ENCODE results near the gene NQO1.
"Not testable (repeated sequence)": the region's sequence is repeated elsewhere in the genome, so short reads cannot be mapped to it uniquely, and the experiment has no call there.

NQO1 gene

DNA sequence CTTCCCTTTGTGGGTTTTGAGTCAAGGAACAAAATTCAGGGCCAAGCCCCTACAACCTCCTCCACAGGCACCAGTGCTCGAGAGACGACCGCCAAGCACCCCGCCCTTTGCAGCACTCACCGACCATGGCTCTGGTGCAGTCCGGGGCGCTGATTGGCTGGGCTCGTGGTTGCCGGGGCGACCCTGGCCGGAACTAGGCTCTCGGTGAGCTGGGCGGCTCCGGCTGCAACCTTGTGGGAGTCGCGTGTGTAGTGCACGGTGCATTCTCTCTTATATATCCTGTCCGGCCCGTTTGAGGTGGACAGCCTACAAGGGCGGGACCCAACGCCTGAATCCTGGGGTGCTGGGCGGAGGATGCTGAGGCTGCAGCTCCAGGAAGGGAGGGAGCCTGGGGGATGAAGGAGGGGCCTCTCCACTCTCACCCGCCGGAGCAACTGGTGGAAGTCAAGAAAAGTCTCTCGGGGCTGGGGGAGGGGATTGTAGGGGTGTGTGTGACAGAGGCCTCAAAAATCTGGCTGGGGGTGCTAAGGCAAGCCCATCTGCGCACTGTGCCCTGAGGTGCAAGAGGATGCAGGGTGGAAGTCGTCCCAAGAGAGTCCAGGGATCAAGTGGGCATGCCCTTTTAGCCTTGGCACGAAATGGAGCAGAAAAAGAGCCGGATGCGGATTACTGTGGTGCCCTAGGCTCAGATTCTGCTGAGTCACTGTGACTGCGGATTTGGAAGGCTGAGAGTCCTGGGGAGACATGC lies at the start of gene NQO1:
TSS of gene NQO1 (minus strand) at position 248 of the 748 bp plus-strand sequence. CDS start at position 127, 121 bp downstream.
- peak; percentile 82 to 85 (median 82) for DNase-seq (ENCODE audit: low read depth in 2 of 3, low spot score in 2 of 3)

DNA sequence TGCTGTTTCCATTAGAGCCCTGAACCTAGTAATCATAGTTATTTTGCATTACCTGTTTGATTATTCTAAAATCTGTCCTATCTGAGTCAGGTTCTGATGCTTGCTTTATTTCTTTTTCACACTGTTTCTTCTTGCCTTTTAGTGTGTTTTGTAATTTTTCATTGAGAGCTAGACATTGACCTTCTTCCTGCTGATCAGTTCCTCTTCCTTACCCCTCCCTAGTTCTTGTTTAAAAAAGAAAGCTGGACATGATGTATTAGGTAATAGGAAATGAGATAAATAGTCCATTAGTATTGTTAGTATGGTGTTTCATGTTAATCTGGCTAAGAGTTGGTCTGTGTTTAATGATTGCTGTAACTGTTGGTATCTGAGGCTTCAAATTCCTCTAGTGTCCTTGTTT lies 49.2 kb upstream of the NQO1 start:
- DNase-seq (ENCODE audit: low read depth in 2 of 3, low spot score in 2 of 3): no peak

DNA sequence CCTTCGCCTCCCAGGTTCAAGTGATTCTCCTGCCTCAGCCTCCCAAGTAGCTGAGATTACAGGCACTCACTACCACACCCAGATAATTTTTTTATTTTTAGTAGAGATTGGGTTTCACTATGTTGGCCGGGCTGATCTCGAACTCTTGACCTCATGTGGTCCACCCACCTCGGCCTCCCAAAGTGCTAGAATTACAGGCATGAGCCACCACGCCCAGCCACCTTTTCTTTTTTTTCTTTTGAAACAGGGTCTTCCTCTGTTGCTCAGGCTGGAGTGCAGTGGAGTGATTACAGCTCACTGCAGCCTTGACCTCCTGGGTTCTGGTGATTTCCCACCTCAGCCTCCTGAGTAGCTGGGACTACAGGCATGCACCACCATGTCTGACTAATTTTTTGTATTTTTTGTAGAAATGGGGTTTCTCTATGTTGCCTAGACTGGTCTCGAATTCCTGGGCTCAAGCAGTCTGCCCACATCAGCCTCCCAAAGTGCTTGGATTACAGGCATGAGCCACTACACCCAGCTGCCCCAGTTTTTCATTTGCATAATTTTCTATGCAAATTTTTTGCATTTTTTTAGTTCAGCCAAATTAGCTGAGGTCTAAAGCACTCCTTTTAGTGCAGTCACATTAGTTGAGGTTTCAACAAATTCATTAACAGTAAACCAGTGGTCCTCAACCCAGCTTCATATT lies 47.0 kb upstream of the NQO1 start:
- DNase-seq (ENCODE audit: low read depth in 2 of 3, low spot score in 2 of 3): no peak

DNA sequence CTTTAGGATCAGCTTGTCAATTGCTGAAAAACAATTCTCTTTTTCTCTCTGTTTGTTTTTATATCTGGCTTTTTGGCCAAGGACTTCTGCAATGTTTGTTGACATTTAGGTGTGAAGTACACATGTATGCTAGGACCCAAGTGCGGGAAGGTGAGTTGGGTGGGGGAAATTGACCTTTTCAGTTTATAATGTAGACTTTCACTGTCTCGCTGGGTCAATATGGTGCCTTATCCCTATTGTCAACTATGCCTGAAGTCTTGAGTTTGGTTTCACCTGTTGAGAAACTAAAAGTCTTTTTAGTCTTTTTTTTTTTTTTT lies 45.2 kb upstream of the NQO1 start:
- no peak for DNase-seq (ENCODE audit: low read depth in 2 of 3, low spot score in 2 of 3)

DNA sequence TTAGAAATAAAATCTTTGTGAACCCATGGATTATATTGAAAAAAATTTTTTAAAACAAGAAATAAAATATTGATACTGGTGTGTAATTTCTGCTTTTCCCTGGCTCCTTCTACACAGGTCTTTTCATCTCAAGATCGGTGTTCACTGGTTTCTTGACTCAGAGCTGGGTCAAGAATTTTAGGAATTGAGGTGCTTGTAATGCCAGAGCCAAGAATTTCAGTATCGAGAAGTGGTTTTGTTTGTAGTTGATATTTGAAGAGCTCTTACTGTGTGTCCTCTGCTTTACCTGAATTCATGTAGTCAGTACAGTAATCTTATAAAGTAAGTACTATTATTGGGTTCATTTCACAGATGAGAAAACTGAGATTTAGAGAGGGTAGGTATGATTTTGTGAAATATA lies 43.0 kb upstream of the NQO1 start:
- no peak for DNase-seq (ENCODE audit: low read depth in 2 of 3, low spot score in 2 of 3)

DNA sequence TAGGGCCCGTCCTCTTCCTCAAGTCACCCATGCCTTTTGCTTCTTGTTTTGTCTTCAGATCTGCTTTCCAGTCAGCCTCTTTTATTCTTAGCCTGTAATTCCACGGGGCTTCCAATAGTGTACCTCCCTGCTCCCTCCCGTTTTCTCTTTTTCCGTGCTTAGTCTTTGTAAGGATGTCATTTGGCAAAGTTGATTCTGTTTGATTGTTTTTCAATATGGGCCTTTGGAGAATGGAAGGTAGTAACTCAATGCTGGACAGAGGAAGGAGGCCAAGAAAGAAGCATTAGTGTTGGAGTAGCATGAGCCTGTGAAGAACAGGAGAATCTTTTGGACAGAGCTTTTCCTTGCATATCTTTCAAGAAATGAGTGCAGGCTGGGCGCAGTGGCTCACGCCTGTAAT lies 42.3 kb upstream of the NQO1 start:
- no peak for DNase-seq (ENCODE audit: low read depth in 2 of 3, low spot score in 2 of 3)

- no peak for DNase-seq (ENCODE audit: low read depth in 2 of 3, low spot score in 2 of 3)
Observed at GRCh38 chr16:69767459-69768229, 41.3 kb upstream of the NQO1 start.

- no peak for DNase-seq (ENCODE audit: low read depth in 2 of 3, low spot score in 2 of 3)
Observed at GRCh38 chr16:69763599-69763942, 37.2 kb upstream of the NQO1 start.

- DNase-seq (ENCODE audit: low read depth in 2 of 3, low spot score in 2 of 3): no peak
Observed at GRCh38 chr16:69762814-69763598, 36.6 kb upstream of the NQO1 start.

DNA sequence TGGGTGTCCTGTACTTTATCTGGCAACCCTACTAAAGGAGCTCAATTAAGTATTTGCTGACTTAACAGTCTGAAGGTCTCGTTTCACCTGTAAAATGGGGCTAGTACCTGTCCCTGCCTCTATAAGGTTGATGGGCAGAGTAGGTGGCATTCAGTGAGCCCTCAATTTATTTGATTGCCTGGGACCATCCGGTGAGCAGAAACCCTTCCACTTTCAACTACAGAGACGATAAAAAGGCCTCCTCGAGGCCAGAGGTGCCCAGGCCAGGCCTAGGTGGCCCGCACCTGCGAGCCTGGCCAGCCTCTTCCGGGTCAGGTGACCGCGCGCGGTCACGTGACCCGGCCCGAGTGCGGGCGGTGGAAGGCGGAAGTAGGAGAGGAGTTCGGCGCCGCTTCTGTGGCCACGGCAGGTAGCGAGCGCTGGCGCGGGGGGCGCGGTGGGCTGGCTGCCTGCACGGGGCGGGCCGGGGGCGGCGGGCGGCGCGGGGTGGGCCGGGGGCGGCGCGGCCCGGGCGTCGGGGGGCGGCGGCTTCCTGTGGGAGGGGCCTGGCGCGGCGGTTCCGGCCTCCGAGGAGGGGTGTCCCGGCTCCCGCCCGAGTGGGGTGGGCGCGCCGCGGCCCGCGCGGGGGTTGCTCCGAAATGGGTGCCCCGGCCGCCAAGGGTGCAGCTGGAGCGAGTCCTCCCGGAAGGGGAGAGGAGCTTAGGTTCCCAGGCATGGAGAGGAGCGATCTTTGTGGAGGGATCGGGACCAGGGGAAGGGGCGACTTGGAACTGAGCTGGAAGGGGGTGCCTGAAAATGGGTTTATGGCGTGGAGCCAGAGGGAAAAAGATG lies 35.8 kb upstream of the NQO1 start, which contains the start of gene WWP2:
TSS of gene WWP2 (plus strand) at position 350 of the 831 bp plus-strand sequence. CDS start 24,679 bp downstream, outside the sequence.
- DNase-seq (ENCODE audit: low read depth in 2 of 3, low spot score in 2 of 3): peak; percentile 49 to 63 (median 54)

DNA sequence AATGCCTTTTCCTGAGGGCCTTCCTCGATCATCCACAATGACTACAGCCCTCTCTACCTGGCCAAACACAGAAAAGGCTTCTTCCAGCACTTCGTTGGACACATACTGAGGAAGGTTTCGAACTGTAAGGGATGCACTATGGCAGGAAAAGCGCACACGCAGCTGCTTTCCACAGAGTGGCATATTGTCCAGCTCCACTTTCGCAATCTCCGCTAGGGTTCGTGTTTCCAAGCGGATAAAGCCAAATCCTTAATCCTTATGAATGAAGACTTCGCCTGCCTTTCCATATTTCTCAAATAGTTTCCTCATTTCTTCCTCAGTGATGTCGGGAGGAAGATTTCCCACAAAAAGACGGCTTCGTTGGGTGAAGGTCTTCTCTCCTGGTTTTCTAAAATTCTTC lies 31.0 kb upstream of the NQO1 start:
- not testable (repeated sequence) for DNase-seq (ENCODE audit: low read depth in 2 of 3, low spot score in 2 of 3)

DNA sequence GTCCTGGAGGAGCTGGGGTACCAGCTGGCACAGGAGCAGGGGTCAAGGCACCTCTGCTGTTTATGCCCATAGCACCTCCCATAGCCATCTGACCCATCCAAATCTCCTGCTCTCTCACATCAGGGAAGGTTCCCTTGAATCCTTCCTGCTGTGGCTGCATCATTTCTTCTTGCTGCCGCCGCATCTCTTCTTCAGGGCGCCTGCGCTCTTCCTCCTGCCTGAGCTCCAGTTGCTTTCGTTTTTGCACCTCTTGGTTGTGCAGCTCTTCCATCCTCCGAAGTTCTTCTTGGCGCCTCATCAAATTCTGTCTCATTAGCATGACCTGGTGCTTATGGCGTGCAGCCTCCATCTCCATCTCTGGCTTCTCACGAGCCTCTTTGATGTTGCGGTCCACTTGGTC lies 30.3 kb upstream of the NQO1 start:
- DNase-seq (ENCODE audit: low read depth in 2 of 3, low spot score in 2 of 3): no peak

GRCh38 chr16:69754469-69755310 lies 28.3 kb upstream of the NQO1 start, which contains the start of gene NOB1:
NOB1 (minus strand) TSS chr16:69754926; CDS start chr16:69754910, 16 bp downstream.
- DNase-seq (ENCODE audit: low read depth in 2 of 3, low spot score in 2 of 3): peak; percentile 87 to 95 (median 90)

DNA sequence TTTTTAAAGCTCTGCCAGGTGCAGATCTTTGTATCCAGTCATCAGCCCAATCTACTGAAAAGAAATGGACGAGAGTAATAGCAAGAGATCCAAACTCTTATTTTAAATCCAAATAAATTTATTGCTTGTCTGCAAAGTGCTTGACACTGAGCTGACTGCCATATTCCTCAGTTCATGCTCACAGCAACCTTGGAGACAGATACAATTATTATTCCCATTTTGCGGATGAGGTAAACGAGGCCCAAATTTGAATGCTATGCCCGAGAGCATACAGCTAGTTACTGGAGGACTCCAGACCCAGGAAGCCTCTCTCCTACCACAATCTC lies 27.7 kb upstream of the NQO1 start:
- DNase-seq (ENCODE audit: low read depth in 2 of 3, low spot score in 2 of 3): no peak

DNA sequence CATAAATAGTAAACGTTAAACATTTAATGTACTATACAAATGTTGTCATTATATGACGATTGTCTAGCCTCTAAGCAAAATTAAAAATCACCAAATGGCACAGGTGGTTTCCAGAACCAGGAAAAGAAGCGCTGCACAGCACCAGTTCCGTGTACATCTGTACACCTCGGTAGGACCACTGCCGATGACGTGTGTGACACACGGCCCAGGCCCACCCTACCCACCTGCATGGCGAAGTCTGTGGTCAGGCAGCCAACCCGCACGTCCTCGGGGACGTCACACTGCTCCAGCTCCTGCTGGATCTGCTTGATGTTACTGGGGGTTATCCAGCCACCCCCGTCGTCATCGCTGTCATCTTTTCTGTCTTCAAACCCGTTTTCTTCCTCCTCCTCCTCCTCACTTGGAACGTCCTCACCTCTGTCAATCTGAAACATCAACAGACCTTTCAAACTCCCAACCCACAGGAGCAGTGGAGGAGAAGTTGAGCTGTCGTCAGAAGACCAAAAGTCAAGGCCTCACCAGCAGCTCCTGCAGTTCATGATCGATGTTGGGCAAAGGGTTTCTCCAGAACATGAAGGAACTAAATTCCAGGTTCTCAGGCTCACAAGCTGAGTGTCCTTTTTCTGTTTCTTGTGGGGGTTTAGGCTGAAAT lies 22.5 kb upstream of the NQO1 start:
- DNase-seq (ENCODE audit: low read depth in 2 of 3, low spot score in 2 of 3): no peak

- DNase-seq (ENCODE audit: low read depth in 2 of 3, low spot score in 2 of 3): no peak
Observed at GRCh38 chr16:69747115-69747514, 20.8 kb upstream of the NQO1 start.

DNA sequence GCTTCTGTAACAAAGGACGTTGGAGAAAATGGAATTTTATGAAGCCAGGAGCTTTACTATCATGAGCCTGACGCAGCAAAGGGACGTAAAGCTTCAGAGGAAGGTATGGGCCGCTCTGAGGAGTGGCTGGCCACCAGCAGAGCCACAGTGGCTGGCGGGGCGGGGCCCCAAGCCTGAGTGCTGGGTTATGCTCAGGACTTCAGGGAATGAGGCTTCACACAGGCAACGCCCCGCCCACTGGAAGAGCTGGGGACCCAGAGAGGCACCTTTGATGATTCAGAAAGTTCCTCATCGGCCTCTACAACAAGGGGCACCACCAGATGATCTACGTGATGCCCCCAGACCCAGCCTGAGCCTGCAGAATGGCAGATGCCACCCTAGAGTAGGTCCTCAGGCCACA lies 19.6 kb upstream of the NQO1 start:
- DNase-seq (ENCODE audit: low read depth in 2 of 3, low spot score in 2 of 3): no peak

- no peak for DNase-seq (ENCODE audit: low read depth in 2 of 3, low spot score in 2 of 3)
Observed at GRCh38 chr16:69745232-69745612, 18.9 kb upstream of the NQO1 start.
